A549 (cell line): ENCODE measurements around the gene PUS7. TPM values are rescaled to one million over a fixed set of nuclear protein-coding genes. Genes with fewer than 3 reads are reported as not detected.
"Not testable (repeated sequence)": the region's sequence is repeated elsewhere in the genome, so short reads cannot be mapped to it uniquely, and the experiment has no call there.

Experiments
- ATAC-seq, 2 experiments: fragments of 200-7000 bp in 1 of 2; fragments of >200 bp in 1 of 2; cut with Nextera tagmentation in 1 of 2; cut with Tn5 transposase in 1 of 2; 3 replicates each; pipeline versions ENCODE4 v1.8.0 to v1.9.1; 2018 to 2020; ENCODE audit warnings: mild to moderate bottlenecking in 1 of 2, moderate library complexity in 1 of 2
- CTCF ChIA-PET: fragments of 300-600 bp; sonication (Branson Sonifier 250); formaldehyde crosslinking; extraction: SDS; loops from one replicate; lab custom pipeline; 2021; ENCODE audit warnings: antibody characterized with exemption, inconsistent platforms; lab: Yijun Ruan, JAX
- POLR2A ChIA-PET: fragments of 350-600 bp; formaldehyde crosslinking; extraction: SDS; loops from one replicate; lab custom pipeline; 2021; ENCODE audit warnings: antibody characterized with exemption, inconsistent platforms; lab: Yijun Ruan, JAX
- DNase-seq, 2 experiments: peaks; one replicate each; pipeline versions ENCODE4 v3.0.0 to v3.0.0-alpha.2; 2011 to 2016; ENCODE audit warnings: low read depth in 1 of 2, low spot score in 1 of 2
- FAIRE-seq: peaks from 2 replicates; lab custom pipeline; 2011; peaks lifted over from hg19 to GRCh38; lab: Jason Lieb, UNC
- H3K27ac ChIP-seq, 2 experiments: fragments of >200 bp; sonication (Bioruptor Twin); formaldehyde crosslinking; 3 replicates each; pipeline ENCODE4 v1.5.1; 2016 to 2017
- H3K4me1 ChIP-seq: fragments of >200 bp; sonication (Bioruptor Twin); formaldehyde crosslinking; 3 replicates; pipeline ENCODE4 v1.6.1; 2016
- H3K4me2 ChIP-seq: fragments of >200 bp; sonication (Bioruptor Twin); formaldehyde crosslinking; 3 replicates; pipeline ENCODE4 v1.6.1; 2016
- H3K4me3 ChIP-seq: fragments of >200 bp; sonication (Bioruptor Twin); formaldehyde crosslinking; 3 replicates; pipeline ENCODE4 v1.5.1; 2016
- H3K9me3 ChIP-seq: fragments of >200 bp; sonication (Bioruptor Twin); formaldehyde crosslinking; 3 replicates; pipeline ENCODE4 v1.6.1; 2016
- HOXB13 ChIP-seq: fragments of 250-450 bp; sonication (Bioruptor Pico); IDR thresholded peaks from 2 replicates; pipeline ENCODE4 v1.5.0; 2020; ENCODE audit warnings: low read depth, mild to moderate bottlenecking, moderate library complexity
- ZC3H11A ChIP-seq: fragments of 450-650 bp; IDR thresholded peaks from 2 replicates; pipeline ENCODE4 v1.6.1; 2014; ENCODE audit warnings: antibody characterized with exemption, mild to moderate bottlenecking
- WGBS: methylation state at CpG from one replicate; pipeline ENCODE4 v1.1.6; 2017; ENCODE audit errors: missing lambda C conversion rate; 5-methylcytosine and 5-hydroxymethylcytosine counted together
- polyA plus RNA-seq, 4 experiments: library from polyadenylated mRNA; depleted of rRNA in 3 of 4; stranded (reverse); fragments of >200 nt; fragmentation: RNase III in 1 of 4; extraction: RNeasy Plus Mini Kit Qiagen cat#74134 plus additional on column Dnase treatment in 1 of 4; gene quantifications; 2 replicates in 3 of 4; 3 replicates in 1 of 4; pipeline ENCODE4 v1.2.3, GENCODE V29; 2011 to 2017

Gene PUS7
- polyA plus RNA-seq, 2 of the 4 experiments (the other 2 are of a cell fraction) = 33.1 to 47.9 TPM

- H3K4me3 ChIP-seq, DNase-seq, H3K9me3 ChIP-seq, H3K27ac ChIP-seq, ATAC-seq, POLR2A ChIA-PET, H3K4me2 ChIP-seq, H3K4me1 ChIP-seq, FAIRE-seq: not testable (repeated sequence)
- 71% methylated on average over 3 of the region's 3 CpGs for WGBS
- CTCF ChIA-PET = interaction anchor here (0.7 to 1.2 kb wide), 3 partner anchors 10 to 69 kb away, joined by 3 to 4 read pairs (median 3); no protein-coding TSS in a partner anchor
These were observed 112.3 kb downstream of the PUS7 start for GRCh38 chr7:105409775-105410174.

DNA sequence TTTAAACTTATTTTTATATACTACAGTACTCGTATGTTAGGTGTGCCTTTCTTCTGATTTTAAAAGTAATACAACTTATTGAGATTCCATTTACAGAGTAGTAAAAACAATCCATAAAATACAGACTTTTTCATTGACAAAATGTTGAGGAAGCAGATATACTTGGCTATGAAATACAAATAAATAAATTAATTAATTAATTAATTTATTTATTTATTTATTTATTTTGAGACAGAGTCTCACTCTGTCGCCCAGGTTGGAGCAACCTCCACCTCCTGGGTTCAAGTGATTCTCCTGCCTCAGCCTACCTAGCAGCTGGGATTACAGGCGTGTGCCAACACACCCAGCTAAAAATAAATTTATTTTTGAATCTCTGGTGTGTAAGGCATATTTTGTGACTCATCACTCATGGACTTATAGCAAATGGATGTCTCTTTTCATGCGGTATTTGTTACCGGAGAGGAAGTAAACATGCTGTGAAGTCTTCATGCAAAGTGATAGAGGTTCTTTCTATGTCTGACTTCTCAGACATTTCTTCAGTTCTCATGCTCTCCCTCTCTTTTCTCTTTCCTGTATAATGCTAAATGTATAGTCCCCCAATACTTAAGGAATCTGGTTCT is 113.2 kb downstream of the PUS7 start:
- Histone ChIP-seq H3K9me3 (no peaks in the 10 kb centered on the region), H3K4me3 (no peak overlapping the region), H3K27ac (no peak overlapping the region), H3K4me1 (no peaks in the 10 kb centered on the region), H3K4me2 (no peak overlapping the region)
- ChIA-PET CTCF (interaction anchor here (0.7 to 1.5 kb wide), 3 partner anchors 10 to 68 kb away, joined by 3 to 5 read pairs (median 4); no protein-coding TSS in a partner anchor), POLR2A (no interaction called here)
- TF ChIP-seq HOXB13 = no peak
- peak; percentile 17; the same call in 1 of the 2 replicates for TF ChIP-seq ZC3H11A
- ATAC-seq (no peak), DNase-seq (no peak), FAIRE-seq (no peak)
- 76% methylated on average over 5 of the region's 5 CpGs for WGBS

Other genes with a start within 250 kb of the PUS7 start
- 23.0 and 32.5 TPM in 2 replicates for gene SRPK2, start 133.3 kb downstream of the PUS7 start, polyA plus RNA-seq (2011; rRNA removed)
- 29.8 to 32.6 TPM (median 30.9 TPM) in 3 replicates for gene SRPK2, start 133.3 kb downstream of the PUS7 start, polyA plus RNA-seq (2017; fragmentation: RNase III; extraction: RNeasy Plus Mini Kit Qiagen cat#74134 plus additional on column Dnase treatment)
- gene RINT1, start 9.9 kb upstream of the PUS7 start, polyA plus RNA-seq (2011; rRNA removed) = 28.2 and 34.9 TPM in 2 replicates
- 23.5 to 26.3 TPM (median 24.1 TPM) in 3 replicates for gene RINT1, start 9.9 kb upstream of the PUS7 start, polyA plus RNA-seq (2017; fragmentation: RNase III; extraction: RNeasy Plus Mini Kit Qiagen cat#74134 plus additional on column Dnase treatment)
- gene EFCAB10, start 59.2 kb upstream of the PUS7 start, polyA plus RNA-seq (2011; rRNA removed) = 2.3 and 2.9 TPM in 2 replicates
- gene EFCAB10, start 59.2 kb upstream of the PUS7 start, polyA plus RNA-seq (2017; fragmentation: RNase III; extraction: RNeasy Plus Mini Kit Qiagen cat#74134 plus additional on column Dnase treatment) = 4.2 to 5.0 TPM (median 4.2 TPM) in 3 replicates